ENCODE results near the gene PFDN6.

PFDN6 gene

DNA sequence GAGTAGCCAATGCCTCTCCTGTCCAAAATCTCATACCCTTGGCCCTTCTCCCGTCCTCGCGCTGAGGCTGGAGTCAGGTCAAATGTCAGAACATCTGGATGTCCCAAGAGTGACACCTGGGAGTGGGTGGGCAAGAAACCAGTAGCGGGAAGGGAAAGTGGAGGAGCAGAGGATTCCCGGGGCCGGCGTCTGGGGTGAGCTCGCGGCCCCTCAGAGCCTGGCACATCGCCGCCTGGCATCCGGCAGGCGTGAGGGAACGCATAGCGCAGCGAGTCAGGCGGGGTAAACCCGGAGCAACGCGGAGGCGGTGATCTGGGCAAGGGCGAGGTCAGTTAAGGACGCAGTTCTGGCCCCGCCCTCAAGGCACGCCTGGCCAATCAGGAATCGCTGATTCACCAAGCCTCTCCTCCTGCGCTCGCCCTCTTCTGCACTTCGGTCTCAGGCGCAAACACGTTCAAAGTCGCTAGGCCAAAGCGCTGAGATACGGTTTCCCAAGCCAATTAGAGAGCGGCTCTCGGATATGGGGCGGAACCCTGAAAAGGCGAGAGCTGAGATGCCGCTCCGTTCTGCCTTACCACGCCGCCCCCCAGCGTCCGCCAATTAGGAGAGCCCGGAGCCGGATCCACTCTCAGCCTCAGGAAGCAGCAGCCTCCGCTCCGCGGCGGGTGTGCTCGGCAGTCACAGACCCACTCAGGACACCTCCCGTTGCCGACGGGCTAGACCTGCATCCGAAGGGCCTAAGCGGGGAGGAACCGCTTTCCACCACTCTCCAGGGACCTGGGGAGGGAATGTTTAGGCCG lies 40.3 kb upstream of the PFDN6 start:
- CTCF ChIA-PET: interaction anchor here (0.6 to 2.7 kb wide), 9 partner anchors 11 to 248 kb away, joined by 3 to 19 read pairs (median 5); partner anchors contain the start of gene B3GALT4
- no peak for TF ChIP-seq ARNT (IDR thresholded peaks at IDR 0.05)
- no peak for TF ChIP-seq SP1 (IDR thresholded peaks at IDR 0.05)
- no peak for TF ChIP-seq ZNF384 (IDR thresholded peaks at IDR 0.05)
- TF ChIP-seq TARDBP (IDR thresholded peaks at IDR 0.05): no peak
- TF ChIP-seq FOXM1 (IDR thresholded peaks at IDR 0.05; ENCODE audit: borderline replicate concordance): no peak
- no peak for TF ChIP-seq FOXK2 (IDR thresholded peaks at IDR 0.05)
- TF ChIP-seq FOXA1 (IDR thresholded peaks at IDR 0.05): no peak
- TF ChIP-seq CTBP1 (IDR thresholded peaks at IDR 0.05; ENCODE audit: borderline replicate concordance): no peak
- no peak for TF ChIP-seq SUZ12 (IDR thresholded peaks at IDR 0.05)
- TF ChIP-seq, protein P1, sequence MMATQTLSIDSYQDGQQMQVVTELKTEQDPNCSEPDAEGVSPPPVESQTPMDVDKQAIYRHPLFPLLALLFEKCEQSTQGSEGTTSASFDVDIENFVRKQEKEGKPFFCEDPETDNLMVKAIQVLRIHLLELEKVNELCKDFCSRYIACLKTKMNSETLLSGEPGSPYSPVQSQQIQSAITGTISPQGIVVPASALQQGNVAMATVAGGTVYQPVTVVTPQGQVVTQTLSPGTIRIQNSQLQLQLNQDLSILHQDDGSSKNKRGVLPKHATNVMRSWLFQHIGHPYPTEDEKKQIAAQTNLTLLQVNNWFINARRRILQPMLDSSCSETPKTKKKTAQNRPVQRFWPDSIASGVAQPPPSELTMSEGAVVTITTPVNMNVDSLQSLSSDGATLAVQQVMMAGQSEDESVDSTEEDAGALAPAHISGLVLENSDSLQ (IDR thresholded peaks at IDR 0.05): peak; percentile 97
- no peak for TF ChIP-seq ELF4 (IDR thresholded peaks at IDR 0.05)
- no peak for TF ChIP-seq BHLHE40 (IDR thresholded peaks at IDR 0.05; ENCODE audit: borderline replicate concordance)
- TF ChIP-seq L3MBTL2 (conservative IDR thresholded peaks at IDR 0.05): peak; percentile 41; the same call in 1 of the 2 replicates
- peak; percentile 30; the same call in 1 of the 2 replicates for TF ChIP-seq HDGF (IDR thresholded peaks at IDR 0.05; ENCODE audit: borderline replicate concordance)
- TF ChIP-seq LEF1 (IDR thresholded peaks at IDR 0.05; ENCODE audit: borderline replicate concordance): no peak
- no peak for TF ChIP-seq NFRKB (IDR thresholded peaks at IDR 0.05)
- peak; percentile 91 for DNase-seq (ENCODE audit: extremely low spot score)
- POLR2A ChIA-PET: interaction anchor here (0.6 to 7.2 kb wide), 24 partner anchors 9 to 278 kb away, joined by 3 to 64 read pairs (median 5); partner anchors contain the start of genes B3GALT4, HSD17B8, RGL2 and RING1

DNA sequence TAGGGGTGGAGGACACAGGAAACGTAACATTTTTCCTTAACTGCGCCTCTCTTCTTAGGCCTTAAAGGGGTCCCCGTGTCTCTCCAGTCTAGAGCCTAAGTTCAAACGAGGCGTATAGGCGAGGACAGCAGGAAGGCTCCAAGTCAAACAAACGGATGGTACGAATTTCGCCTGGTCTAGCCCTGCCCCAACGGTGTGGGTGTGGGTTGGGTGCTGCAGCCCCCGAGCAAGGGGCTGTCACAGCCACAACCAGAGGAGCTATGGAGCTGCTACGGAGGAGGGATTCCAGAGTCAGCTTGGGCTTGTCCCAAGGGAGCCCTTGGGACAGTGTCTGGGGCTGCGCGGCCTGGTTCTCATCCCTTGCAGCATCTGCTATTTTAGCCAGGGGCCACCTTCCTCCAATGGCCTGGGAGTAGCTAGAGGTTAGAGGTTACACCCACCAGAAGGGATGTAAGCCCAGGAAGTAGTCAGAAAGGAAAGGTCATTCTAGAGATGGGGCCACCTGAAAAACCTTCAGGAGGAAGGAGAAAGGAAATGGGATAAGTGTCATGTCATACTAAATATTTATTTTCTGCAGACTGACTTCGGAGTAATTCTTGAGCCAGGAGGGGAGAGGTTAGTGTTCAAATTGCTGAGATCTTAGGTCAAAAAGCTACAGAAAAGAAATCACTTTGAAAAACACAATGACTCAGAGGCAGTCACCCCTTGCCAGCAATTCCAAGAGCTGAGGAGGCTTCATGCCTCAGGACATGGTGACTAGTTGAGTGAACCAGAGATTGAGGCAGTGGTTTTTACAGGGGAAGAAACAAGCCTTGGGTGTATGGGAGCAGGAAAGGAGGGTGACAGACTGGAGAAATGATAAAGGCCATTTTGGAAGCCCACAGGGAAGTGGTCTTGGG lies 39.4 kb upstream of the PFDN6 start:
- POLR2A ChIA-PET: interaction anchor here (0.8 to 7.2 kb wide), 21 partner anchors 10 to 278 kb away, joined by 3 to 64 read pairs (median 6); partner anchors contain the start of genes B3GALT4, HSD17B8, RGL2 and RING1
- no peak for DNase-seq (ENCODE audit: extremely low spot score)
- no peak for TF ChIP-seq SP1 (IDR thresholded peaks at IDR 0.05)
- TF ChIP-seq ZNF384 (IDR thresholded peaks at IDR 0.05): no peak
- no peak for TF ChIP-seq LEF1 (IDR thresholded peaks at IDR 0.05; ENCODE audit: borderline replicate concordance)
- TF ChIP-seq BHLHE40 (IDR thresholded peaks at IDR 0.05; ENCODE audit: borderline replicate concordance): no peak
- TF ChIP-seq NFRKB (IDR thresholded peaks at IDR 0.05): no peak
- no peak; the same call in 1 of the 2 replicates for TF ChIP-seq HDGF (IDR thresholded peaks at IDR 0.05; ENCODE audit: borderline replicate concordance)
- TF ChIP-seq FOXA1 (IDR thresholded peaks at IDR 0.05): no peak
- TF ChIP-seq SUZ12 (IDR thresholded peaks at IDR 0.05): no peak
- TF ChIP-seq, protein P1 (IDR thresholded peaks at IDR 0.05): no peak
- TF ChIP-seq FOXM1 (IDR thresholded peaks at IDR 0.05; ENCODE audit: borderline replicate concordance): no peak
- TF ChIP-seq CTBP1 (IDR thresholded peaks at IDR 0.05; ENCODE audit: borderline replicate concordance): no peak
- TF ChIP-seq TARDBP (IDR thresholded peaks at IDR 0.05): no peak
- no peak for TF ChIP-seq L3MBTL2 (conservative IDR thresholded peaks at IDR 0.05)
- TF ChIP-seq FOXK2 (IDR thresholded peaks at IDR 0.05): no peak
- TF ChIP-seq ELF4 (IDR thresholded peaks at IDR 0.05): no peak
- CTCF ChIA-PET: interaction anchor here (1.5 to 2.7 kb wide), 2 partner anchors 27 to 125 kb away, joined by 3 to 19 read pairs; partner anchors contain the start of gene B3GALT4

DNA sequence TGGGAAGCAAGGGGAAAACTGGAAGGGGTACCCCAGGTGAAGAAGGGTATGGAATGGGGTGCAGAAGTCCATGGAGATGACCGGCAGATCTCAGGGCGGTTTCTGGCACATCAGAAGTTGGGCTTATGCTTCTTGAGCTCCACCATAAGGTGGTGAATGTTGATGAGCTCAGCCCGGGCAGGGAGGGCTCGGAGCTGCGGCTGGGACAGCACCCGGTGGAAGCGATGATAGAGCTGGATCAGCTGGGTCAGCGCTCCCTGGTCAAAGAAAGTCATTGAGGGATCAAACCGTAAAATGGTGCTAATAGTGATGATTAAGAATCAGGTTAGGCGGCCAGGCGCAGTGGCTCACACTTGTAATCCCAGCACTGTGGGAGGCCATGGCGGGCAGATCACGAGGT lies 38.7 kb upstream of the PFDN6 start:
- CTCF ChIA-PET: interaction anchor here (1.5 kb wide), 1 partner anchor 26 kb away, joined by 3 read pairs; the partner anchor contains the start of gene B3GALT4
- TF ChIP-seq, protein P1 (IDR thresholded peaks at IDR 0.05): no peak
- DNase-seq (ENCODE audit: extremely low spot score): no peak
- POLR2A ChIA-PET: interaction anchor here (1.0 to 7.2 kb wide), 8 partner anchors 13 to 279 kb away, joined by 3 to 64 read pairs (median 22); partner anchors contain the start of genes B3GALT4, HSD17B8, RGL2 and RING1

DNA sequence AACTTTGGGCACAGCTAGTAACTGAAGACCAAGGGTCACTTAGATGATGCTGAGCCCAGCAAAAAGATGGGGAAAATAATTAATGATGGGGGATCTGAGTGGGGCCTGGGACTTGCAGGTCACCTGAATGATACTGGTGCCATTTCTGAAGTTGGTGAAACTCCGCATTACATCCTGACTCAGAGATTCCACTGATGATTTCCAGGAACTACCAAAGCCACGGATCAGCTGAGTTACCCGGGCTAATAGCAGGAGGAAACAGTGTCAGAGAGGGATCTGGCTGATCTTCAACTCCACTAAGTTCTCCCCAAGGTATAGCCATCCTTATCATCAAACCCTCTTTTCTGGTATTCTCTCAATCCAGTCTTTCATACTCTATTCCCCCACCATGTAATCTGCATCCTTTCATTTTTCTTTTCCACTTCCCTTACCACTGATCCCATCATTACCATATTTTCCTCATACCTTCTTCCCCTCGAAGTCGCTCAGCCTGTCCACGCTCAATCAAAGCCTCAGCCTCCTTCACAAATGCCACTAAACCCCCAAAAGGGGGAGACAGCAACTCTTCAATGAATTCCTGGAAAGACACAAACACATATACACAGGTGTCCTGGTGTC lies 37.9 kb upstream of the PFDN6 start:
- TF ChIP-seq ARNT (IDR thresholded peaks at IDR 0.05): no peak
- TF ChIP-seq TARDBP (IDR thresholded peaks at IDR 0.05): no peak
- no peak for TF ChIP-seq ZNF384 (IDR thresholded peaks at IDR 0.05)
- TF ChIP-seq LEF1 (IDR thresholded peaks at IDR 0.05; ENCODE audit: borderline replicate concordance): no peak
- TF ChIP-seq SP1 (IDR thresholded peaks at IDR 0.05): no peak
- no peak for TF ChIP-seq ELF4 (IDR thresholded peaks at IDR 0.05)
- no peak for TF ChIP-seq FOXA1 (IDR thresholded peaks at IDR 0.05)
- DNase-seq (ENCODE audit: extremely low spot score): no peak
- CTCF ChIA-PET: interaction anchor here (0.6 kb wide), 1 partner anchor 124 kb away, joined by 4 read pairs; no protein-coding TSS in a partner anchor
- POLR2A ChIA-PET: interaction anchor here (3.9 to 7.2 kb wide), 4 partner anchors 19 to 280 kb away, joined by 25 to 64 read pairs (median 40); partner anchors contain the start of genes HSD17B8, RING1, RPS18 and VPS52

DNA sequence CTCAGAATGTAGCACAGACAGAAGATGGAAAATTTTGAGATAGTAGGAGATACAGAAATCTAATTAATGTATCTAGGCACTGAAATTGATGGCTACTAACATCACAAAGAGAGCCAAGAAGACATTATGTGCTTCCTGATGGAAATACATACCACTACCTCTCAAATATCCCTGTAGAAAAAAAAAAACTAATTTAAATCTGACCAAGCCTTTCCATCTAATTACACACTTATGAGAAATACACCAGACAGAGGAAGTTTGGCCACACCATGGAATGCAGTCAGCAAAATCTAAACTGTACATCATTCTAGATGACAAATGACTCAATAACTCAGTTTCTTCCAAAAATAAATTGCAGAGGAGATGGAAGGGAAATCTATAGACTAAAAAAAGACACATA lies 36.6 kb upstream of the PFDN6 start:
- CTCF ChIA-PET: no interaction called here
- TF ChIP-seq ZNF384 (IDR thresholded peaks at IDR 0.05): no peak
- no peak for TF ChIP-seq NFRKB (IDR thresholded peaks at IDR 0.05)
- POLR2A ChIA-PET: interaction anchor here (6.9 kb wide), 1 partner anchor 18 kb away, joined by 54 read pairs; the partner anchor contains the start of genes RPS18 and VPS52
- no peak for DNase-seq (ENCODE audit: extremely low spot score)
